Measurements from ENCODE around the gene DCBLD1.
"Not testable (repeated sequence)": the region's sequence is repeated elsewhere in the genome, so short reads cannot be mapped to it uniquely, and the experiment has no call there.

DCBLD1 gene

DNA sequence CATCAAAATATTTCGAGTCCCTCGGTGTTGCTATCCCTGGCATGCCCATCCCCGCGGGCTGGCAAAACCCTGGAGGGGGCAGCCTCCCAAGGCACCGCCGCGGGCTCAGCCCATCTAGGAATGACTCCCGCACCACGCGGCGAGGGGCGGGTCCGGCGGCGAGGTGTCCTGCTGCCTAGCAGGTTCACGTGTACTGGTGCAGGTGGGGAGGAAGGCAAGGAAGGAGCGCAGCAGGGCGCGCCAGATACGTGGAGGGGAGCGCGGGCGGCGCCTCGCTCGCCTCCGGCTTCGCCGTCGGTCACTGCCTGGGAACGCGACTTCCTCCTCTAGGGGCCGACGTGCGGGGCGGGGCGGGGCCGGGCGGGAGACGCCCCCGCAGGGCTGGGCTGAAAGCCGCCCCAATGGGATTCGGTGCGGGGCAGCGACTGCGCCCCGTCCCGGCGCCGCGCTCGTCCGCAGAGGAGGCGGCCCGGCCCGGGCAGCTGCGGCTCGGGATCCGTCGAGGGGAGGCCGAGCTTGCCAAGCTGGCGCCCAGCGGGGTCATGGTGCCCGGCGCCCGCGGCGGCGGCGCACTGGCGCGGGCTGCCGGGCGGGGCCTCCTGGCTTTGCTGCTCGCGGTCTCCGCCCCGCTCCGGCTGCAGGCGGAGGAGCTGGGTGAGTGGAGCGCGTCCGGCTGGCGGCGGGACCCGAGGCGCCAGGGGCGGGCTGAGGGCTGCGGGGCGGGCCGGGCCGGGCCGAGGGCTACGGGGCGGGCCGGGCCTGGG is at the start of gene DCBLD1:
Gene DCBLD1, plus strand, starts transcription at position 435 of the 764 bp plus-strand sequence. Its CDS starts 108 bp downstream, at position 543.
- DNase-seq = no peak

DNA sequence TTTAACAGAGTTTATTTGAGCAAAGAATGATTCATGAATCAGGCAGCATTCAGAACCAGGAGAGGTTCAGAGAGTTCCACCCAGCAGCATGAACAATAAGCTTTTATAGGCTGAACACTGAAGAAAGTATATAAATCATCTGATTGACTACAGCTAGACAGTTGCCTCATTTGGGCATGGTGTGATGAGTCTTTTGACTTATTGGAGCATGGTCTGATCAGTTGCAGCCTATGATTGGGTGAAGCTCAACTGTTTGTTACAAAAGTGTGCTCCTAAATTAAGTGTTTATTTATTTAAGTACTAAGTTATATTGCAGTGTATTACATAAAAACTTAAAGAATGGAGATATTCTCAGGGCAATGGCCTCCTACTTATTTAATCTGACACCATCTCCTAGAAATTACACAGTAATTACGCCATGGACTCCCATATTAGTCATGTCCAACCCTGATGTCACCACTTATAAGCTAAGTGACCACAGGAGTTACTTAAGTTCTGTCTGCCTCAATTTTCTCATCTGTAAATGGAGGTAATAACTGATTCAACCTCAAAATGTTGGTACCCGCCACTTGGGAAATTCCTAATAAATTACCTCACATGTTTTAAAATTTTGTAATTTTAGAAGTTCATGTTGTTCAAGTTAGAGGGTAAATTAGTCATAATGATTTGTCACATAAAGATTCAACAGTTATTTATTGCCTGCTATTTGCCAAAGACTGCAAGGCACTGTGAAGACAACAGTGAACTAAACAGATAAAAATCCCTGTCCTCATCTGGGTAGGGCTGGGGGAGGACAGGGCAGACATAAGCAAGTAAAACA is 41.6 kb upstream of the DCBLD1 start:
- no peak for DNase-seq

DNA sequence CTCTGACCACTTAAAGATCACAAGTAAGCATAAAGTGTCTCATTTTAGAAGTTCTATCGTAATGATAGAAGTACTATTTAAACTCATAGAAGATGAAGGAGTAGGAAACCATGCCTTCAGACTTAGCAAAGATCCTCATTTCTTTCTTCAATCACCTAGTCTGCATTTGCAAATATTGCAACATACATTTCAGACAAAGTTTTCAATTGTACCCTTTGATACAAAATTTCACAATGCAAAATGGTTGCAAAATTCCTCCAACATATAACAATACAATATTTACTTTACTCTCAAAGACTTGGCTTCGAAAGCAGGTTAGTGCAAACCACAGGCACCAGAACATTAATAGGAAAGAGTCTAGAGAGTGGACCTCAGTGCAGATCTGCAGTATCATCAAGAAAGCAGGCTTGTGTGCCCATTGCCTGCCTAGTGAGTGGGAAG is 40.6 kb upstream of the DCBLD1 start:
- DNase-seq = no peak

DNA sequence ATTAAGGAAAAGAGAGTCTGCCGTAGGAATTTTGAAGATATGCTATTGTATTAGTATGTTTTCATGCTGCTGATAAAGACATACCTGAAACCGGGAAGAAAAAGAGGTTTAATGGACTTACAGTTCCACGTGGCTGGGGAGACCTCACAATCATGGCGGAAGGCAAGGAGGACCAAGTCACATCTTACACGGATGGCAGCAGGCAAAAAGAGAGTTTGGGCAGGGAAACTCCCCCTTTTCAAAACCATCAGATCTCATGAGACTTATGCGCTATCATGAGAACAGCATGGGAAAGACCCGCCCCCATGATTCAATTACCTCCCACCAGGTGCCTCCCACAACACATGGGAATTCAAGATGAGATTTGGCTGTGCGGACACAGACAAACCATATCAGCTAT is 40.2 kb upstream of the DCBLD1 start:
- DNase-seq = not testable (repeated sequence)

DNA sequence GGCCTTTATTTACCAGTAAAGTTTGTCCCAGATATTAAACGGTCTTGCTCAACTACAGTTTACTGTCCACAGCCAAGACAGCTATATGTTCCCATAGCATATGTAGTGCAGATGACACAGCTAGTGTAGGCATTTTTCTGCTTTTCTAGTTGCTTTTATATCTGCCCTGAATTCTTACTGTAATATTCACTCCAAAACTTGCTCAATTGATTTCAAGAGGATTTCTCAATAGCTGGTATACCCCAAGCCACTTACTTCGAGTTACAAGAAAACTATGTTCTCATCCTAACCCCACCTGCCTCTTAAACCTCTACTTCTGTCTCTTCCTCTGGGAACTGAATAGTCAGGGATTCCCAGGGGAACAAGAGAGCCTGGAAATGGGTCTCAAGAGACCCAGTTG is 37.9 kb upstream of the DCBLD1 start:
- DNase-seq = no peak

DNA sequence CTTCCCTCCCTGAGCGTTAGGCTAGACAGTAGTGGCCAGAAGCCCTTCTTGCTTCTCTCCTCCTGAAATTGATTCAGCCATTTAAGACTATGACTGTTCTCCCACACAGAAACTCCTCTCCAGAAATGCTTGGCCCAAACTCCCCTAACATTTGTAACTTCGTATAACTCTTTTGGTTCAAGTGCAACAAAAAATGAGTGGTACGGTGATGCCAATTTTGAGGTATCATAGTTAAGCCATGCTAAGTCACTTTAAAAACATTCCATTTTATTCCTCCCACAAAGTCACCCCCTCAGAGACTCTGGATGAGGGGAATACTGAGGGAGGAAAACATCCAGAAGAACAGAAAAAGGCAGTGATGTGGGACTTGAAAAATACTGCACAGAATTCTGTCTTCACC is 35.6 kb upstream of the DCBLD1 start:
- DNase-seq = no peak

DNA sequence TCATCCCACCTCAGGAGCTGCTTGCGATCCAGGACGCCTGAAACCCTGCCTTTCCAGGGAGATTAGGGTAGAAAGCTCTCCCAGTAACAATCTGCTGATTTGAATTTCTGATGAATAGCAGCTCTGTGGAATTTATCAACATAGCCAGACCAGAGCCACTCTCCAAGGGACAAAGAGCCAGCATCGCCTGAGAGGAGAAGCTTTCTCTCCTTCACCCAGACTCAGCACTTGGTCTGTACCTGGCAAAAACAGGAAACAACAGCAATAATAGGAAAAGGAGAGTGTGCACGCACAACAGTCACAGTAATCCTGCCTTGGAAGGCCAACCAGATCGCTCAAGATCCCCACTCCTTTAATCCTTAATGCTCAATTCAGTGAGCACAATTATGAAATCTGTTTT is 34.5 kb upstream of the DCBLD1 start:
- DNase-seq = no peak

DNA sequence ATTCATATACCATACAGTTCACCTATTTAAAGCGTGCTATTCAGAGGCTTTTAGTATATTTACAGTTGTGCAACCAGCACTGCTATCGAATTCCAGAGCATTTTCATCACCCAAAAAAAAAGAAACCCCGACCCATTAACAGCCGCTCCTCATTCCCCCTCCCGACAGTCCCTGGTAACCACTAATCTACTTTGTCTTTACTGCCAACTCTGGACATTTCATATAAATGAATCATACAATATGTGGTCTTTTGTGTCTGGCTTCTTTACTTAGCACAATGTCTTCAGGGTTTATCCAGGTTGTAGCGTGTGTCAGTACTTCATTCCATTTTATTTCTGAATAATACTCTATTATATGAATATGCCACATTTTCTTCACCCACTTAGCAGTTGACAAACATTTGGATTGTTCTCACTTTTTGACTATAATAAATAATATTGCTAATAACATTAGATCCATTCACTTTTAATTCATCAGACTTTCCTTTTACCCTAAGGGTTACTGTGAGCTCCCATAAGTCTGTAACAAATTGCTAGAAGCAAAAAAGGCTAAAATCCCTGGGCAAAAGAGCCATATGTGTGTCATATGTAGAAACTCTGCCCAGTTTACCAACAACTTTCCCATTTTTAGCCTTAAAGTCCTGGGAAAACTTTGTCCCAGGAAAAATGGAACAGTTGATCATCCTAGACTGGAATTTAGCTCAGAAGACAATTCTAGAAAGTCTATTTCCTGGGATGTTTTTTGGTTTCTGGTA is 33.6 kb upstream of the DCBLD1 start:
- no peak for DNase-seq

DNA sequence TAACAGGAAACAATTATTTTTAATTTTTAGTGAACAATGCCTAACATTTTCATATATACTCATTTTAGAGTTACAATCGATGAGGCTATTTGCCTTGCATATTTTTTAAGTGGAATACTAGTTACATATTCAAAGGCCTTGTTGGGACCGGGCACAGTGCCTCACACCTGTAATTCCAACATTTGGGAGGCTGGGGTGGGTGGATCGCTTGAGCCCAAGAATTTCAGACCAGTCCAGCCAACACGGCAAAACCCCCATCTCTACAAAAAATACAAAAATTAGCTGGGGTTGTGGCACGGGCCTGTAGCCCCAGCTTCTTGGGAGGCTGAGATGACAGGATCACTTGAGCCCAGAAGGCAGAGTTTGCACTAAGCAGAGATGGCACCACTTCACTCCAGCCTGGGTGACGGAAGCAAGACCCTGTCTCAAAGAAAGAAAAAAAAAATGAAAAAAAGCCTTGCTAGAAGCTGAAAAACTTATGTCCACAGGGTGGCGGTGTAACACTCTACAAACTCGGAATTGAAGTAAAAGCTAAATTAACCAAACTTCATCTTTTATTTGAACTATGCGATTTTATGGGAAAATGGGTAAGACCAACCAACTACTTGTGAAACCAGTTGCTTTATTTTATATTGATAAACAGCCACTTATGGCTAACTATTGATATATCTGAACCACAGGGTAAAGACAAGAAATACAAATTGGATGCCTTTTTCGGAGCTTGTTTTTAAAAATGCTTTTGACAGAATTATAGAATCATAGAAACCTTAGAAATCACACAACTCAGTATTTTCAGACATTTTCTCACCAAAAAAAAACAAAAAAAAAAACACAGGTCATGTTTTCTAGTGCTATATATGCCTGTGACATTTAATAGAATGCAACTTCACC is 32.7 kb upstream of the DCBLD1 start:
- no peak for DNase-seq

DNA sequence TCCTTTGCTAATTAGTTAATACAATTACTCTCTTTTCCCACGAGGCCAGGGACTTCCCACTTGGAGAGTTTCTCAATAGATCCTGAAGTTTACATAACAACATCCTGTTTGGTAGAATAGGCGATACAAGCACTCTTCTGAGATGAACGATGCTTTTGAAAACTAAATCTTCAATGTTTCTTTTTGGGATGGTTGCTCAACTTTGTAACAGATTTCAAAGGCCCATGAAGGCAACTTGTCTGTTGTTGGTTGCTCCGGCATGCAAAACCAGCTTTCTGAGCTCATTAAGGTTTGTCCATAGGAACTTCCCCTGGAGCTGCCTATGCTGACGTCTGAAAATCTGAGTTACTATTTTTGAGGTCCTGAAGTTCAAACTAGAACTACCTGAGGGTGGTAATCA is 30.8 kb upstream of the DCBLD1 start:
- DNase-seq = no peak

DNA sequence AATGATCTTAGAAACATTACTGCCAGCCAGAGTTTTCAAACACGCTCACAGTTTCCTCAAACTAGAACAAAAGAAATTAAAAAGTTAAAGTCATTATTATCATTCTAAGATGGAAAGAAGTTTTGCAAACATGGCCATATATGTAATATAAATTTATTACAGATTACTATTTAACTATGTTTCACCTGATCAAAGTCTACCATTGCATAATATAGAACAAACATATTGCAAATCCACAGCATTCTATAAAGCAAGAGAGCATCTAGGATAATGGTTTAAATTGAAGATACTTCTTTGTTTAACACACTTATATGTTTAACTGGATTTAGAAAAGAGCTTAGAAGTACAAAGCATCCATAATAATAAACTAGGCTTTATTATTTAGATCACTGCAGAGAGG is 26.2 kb upstream of the DCBLD1 start:
- DNase-seq = no peak

DNA sequence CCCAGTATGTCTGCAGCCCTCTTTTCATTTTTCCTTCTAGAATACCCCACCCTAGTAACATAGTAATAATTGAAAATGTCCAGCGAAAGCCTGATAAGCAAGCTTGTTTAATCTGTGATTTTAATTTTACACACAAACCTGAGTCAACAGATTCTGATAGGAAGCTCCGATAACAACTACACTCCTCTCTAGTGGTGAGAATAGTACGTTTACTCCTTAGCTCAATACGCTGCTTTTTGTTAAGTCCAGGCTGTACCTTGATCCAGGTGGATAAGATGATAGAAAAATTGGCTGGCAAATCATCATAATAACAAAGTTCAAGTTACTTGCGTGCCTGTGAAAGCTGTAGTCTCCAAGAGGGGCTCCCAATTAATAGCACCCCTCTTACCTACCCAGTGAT is 25.5 kb upstream of the DCBLD1 start:
- no peak for DNase-seq

DNA sequence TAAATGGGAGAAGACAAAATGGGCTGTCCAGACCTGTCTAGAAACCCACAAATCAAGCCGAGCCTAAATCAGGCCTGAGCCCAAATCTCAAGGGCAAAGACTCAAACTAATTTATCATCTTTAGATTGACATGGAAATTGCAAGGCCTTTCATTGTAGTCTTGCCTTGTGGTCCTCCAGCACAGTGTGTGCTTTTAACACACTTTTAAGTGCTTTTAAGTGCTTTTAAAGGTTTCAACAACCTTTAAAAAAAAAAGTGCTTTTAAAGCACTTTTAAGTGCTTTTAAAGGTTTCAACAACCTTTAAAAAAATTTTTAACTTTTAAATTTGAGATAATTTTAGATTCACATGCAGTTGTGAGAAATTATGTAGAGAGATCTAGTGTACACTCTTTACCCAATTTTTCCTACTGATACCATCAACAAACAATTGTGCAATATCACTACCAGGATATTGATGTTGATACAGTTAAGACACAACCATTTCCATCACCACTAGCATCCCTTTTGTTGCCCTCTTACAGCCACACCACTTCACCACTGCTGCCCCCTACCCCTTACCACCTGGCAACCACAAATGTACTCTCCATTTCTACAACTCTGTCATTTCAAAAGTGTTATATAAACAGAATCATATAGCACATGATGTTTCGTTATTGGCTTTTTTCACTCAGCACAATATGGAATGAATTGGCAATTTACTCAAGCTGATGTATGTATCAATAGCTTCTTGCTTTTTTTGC is 23.1 kb upstream of the DCBLD1 start:
- no peak for DNase-seq

DNA sequence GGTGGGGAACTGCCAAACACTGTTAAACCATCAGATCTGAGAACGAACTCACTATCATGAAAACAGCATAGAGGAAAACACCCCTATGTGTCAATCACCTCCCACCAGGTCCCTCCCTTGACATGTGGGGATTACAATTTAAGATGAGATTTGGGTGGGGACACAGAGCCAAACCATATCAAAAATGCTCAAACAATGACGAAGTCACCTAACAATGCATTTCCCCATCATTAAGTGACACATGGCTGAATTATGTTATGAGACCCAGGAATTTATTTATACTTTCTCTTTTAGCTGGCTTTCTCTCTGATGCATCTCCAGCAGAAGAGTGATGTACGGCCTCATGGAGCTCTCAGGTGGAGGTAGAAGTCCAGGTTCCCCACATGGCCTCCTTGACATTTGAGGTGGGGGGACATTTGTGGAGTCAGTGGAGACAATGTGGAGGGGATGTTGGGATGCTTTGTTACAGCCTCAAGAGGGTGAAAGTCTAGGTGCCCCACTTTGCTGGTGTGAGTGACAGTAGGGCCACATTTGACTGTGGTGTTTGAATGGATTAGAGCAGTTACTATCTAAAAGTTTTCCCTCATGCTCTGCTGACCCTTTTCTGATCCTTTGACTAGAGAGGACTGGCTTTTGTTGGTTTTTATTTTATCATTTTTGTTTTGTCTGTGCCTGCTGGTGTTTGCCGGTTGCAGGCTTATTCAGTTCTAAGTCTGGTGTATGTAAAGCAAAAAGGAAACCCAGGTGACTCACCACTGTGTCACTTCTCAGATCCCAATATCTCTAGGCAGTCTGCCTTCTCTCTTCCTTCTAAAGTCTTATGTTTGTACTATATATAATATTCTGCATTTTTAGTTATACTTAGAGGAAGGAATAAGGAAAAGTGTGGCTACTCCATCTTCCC is 18.5 kb upstream of the DCBLD1 start:
- DNase-seq = no peak

DNA sequence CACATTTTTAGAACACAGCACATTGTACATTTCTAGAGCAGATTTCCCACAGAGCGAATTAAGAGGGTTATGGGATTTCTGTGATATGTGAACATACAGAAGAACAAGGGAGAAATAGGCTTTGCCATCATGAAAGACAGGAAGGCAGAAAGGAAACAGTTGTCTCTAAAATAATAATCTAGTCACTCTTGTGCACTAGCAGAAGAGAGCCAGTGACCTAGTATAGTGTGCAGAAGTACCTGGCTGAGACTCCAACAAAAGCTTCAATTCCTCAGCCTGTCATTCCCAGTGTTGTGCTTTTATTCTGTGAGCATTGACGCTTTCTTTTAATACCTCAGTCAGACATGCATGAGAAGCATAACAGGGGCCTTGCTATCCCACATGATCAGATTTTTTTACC is 17.8 kb upstream of the DCBLD1 start:
- DNase-seq = no peak

DNA sequence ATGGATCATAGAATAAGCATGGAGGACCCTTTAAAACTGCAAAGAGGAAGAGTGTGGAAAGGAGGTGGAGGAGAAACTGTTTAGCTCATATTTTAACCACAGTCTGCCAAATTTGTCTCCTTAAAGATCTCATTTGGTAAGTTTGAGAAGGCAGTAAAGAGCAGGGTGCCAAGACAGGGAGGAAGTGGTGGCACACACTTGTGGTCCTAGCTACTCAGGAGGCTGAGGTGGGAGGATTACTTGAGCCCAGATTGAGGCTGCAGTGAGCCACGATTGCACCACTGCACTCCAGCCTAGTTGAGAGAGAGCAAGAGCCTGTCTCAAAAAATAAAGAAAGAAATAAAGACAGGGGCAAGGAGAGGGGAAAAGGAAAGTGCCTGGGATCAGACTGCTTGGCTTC is 16.8 kb upstream of the DCBLD1 start:
- DNase-seq = no peak

DNA sequence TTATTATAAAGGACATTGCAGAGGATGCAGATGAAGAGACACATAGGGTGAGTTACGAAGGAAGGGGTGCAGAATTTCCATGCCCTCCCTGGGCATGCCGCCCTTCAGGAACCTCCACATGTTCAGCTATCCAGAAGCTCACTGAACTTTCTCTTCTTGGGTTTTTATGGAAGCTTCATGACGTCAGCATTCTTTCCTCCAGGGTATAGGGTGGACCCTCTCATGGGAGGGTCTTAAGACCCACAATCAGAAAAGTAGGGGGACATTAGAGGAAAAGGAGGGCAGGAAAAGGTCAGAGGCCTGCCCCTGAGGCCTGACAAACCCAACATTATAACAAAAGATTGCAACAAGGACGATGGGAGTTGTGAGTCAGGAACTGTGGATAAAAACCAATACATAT is 14.6 kb upstream of the DCBLD1 start:
- no peak for DNase-seq

DNA sequence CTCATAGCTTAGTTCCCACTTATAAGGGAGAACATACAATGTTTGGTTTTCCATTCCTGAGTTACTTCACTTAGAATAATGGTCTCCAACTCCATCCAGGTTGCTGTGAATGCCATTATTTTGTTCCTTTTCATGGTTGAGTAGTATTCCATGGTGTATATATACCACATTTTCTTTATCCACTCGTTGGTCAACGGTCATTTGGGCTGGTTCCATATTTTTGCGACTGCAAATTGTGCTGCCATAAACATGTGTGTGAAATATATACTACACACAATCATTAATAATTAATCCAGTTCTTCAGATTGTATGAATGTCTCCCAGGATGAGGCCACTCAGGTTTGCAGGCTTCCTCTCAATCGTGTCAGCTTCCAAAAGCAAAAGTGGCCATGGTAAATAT is 13.9 kb upstream of the DCBLD1 start:
- DNase-seq = not testable (repeated sequence)

DNA sequence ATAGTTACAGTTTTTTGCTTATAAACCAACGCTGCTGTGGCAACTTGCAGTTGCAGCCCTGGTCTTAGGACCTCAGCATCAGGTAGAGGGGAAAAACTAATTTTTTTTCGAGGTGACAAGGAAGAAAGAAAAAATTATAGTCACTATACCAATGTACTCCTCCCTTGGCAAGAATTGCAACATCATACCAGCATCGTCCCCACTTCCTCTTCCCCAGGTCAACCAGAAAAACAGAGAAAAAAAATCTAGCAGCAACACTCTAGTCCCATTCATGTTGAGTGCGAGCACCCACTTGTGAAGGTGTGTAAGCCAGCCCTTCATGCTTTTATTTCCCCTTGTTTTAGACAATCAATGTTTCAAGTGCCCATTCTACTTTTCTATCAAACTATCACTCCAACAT is 13.1 kb upstream of the DCBLD1 start:
- DNase-seq = no peak

DNA sequence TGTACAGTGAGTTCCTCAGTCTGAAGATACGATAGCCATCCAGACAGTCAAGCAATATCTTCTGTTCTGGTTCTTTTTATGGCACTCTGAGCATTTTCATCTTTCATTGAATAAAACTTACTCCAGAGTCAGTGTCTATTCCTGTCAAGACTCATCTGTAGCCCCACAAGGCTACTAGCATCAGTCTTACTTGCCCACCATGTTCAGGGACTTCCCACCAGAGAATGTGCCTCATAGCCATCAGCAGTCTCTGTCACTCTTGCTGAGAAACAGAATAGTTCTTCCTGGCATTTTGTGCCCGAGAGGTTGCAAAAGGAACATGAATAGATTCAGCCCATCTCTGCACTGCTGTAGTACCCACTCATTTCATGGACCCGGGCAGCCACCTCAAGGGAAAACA is 12.7 kb upstream of the DCBLD1 start:
- no peak for DNase-seq

DNA sequence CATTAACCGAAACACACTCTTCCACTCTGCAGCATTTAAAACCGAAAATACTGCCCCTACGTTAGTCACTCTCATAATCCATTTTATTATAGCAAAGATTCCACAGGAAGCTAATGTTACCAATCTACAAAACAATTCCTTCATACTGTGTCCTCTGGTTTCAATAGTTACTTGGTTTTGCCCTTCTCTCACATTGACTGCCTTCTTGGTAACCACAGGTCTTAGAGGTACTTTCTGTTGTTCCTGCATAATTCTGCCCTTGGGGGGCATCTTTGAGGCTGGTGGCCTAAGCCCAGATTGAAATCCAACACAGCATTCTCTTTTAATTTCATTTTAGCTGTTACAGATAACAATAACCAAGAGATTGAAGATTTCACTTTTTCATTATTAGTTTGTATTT is 9.8 kb upstream of the DCBLD1 start:
- no peak for DNase-seq
